ENCODE results near the gene CD300LG. TPM values are rescaled to one million over a fixed set of nuclear protein-coding genes. Genes with fewer than 3 reads are reported as not detected.
A peak's percentile ranks its signal among the peaks of the same experiment; 100 is the strongest.

Gene CD300LG
- total RNA-seq, 3 donors from 2014 or later, result 17.9 to 69.2 (median 51.0) TPM

GRCh38 chr17:43830510-43831140 lies 16.4 kb upstream of the CD300LG start:
- DNase-seq (ENCODE audit: low spot score in 2 of 2), result no peak
- intact Hi-C loops (cut with DNase I; ENCODE audit: low total_unique reads), result loop anchor here (10.0 kb wide), 1 partner anchor 56 kb away; the partner anchor contains the start of gene DUSP3
- H3K4me1 ChIP-seq, result peaks cover 0 to 7% of the 10 kb centered on the region in 2 donors
- no peak overlapping the region for H3K27ac ChIP-seq
- no peaks in the 10 kb centered on the region for H3K36me3 ChIP-seq
- H3K9me3 ChIP-seq, result no peaks in the 10 kb centered on the region
- no peaks in the 10 kb centered on the region for H3K27me3 ChIP-seq
- no peak for TF ChIP-seq CTCF (IDR thresholded peaks at IDR 0.05)
- H3K4me3 ChIP-seq, result no peak overlapping the region

- Histone ChIP-seq H3K4me3 (peak overlapping the region in 2 of 3 donors; percentile 88 to 90), H3K36me3 (no peaks in the 10 kb centered on the region), H3K27ac (no peak overlapping the region), H3K27me3 (no peaks in the 10 kb centered on the region), H3K4me1 (peaks cover 0 to 7% of the 10 kb centered on the region in 2 donors), H3K9me3 (no peaks in the 10 kb centered on the region)
- TF ChIP-seq CTCF (IDR thresholded peaks at IDR 0.05), result no peak
- no peak for TF ChIP-seq POLR2A (IDR thresholded peaks at IDR 0.05)
- no peak for TF ChIP-seq POLR2AphosphoS5 (IDR thresholded peaks at IDR 0.05)
- no peak for DNase-seq (ENCODE audit: low spot score in 2 of 2)
- intact Hi-C loops (cut with DNase I; ENCODE audit: low total_unique reads), result loop anchor here (10.0 kb wide), 1 partner anchor 57 kb away; the partner anchor contains the start of gene DUSP3
These were observed 15.3 kb upstream of the CD300LG start for GRCh38 chr17:43831633-43832032.

GRCh38 chr17:43832168-43832975 lies 14.6 kb upstream of the CD300LG start:
- TF ChIP-seq POLR2A (IDR thresholded peaks at IDR 0.05) (no peak), CTCF (IDR thresholded peaks at IDR 0.05) (no peak), POLR2AphosphoS5 (IDR thresholded peaks at IDR 0.05) (no peak)
- no peak for DNase-seq (ENCODE audit: low spot score in 2 of 2)
- Histone ChIP-seq H3K36me3 (no peaks in the 10 kb centered on the region), H3K4me3 (peak overlapping the region; percentile 64 to 90 (median 88)), H3K27ac (peak overlapping the region; percentile 80 to 90), H3K27me3 (no peaks in the 10 kb centered on the region), H3K4me1 (peaks cover 0 to 7% of the 10 kb centered on the region in 2 donors), H3K9me3 (no peaks in the 10 kb centered on the region)
- intact Hi-C loops (cut with DNase I; ENCODE audit: low total_unique reads), result loop anchor here (10.0 kb wide), 1 partner anchor 58 kb away; the partner anchor contains the start of gene DUSP3

- peak in 1 of 3 donors; percentile 19 for TF ChIP-seq POLR2AphosphoS5 (IDR thresholded peaks at IDR 0.05)
- no peak for TF ChIP-seq POLR2A (IDR thresholded peaks at IDR 0.05)
- TF ChIP-seq CTCF (IDR thresholded peaks at IDR 0.05), result no peak
- Histone ChIP-seq H3K4me3 (peak within 1 kb of the TSS; percentile 64 to 90 (median 88)), H3K4me1 (peaks cover 0 to 7% of the 10 kb centered on the region in 2 donors), H3K9me3 (no peaks in the 10 kb centered on the region), H3K27me3 (no peaks in the 10 kb centered on the region), H3K36me3 (no peaks in the 10 kb centered on the region), H3K27ac (peak within 1 kb of the TSS; percentile 80 to 90)
- DNase-seq (ENCODE audit: low spot score in 2 of 2), result peak; percentile 50 to 61
- intact Hi-C loops (cut with DNase I; ENCODE audit: low total_unique reads), result loop anchor here (10.0 kb wide), 1 partner anchor 58 kb away; the partner anchor contains the start of gene DUSP3
These were observed 13.8 kb upstream of the CD300LG start, which contains the start of gene MPP3 for GRCh38 chr17:43832976-43833829. MPP3 (minus strand) TSS chr17:43833146; CDS start chr17:43831906, 1,240 bp downstream.
